IMR-90 (cell line): ENCODE measurements around the gene UGT1A7.

Experiments
- FOS ChIP-seq: fragments of 150-350 bp; IDR thresholded peaks from 2 replicates; pipeline ENCODE4 v1.6.1; 2016; ENCODE audit warnings: low read depth, low read length
- MAFK ChIP-seq: IDR thresholded peaks from 2 replicates; pipeline ENCODE4 v1.6.1; 2012; ENCODE audit warnings: low read depth, low read length, improper control_type of control experiment
- MXI1 ChIP-seq: IDR thresholded peaks from 2 replicates; pipeline ENCODE4 v1.6.1; 2012; ENCODE audit warnings: low read depth, mild to moderate bottlenecking, low read length, moderate library complexity, borderline replicate concordance
- RAD21 ChIP-seq: IDR thresholded peaks from 2 replicates; pipeline ENCODE4 v1.6.1; 2012; ENCODE audit warnings: low read length, improper control_type of control experiment
- RFX5 ChIP-seq: IDR thresholded peaks from 2 replicates; pipeline ENCODE4 v1.8.0; 2012; ENCODE audit warnings: low read depth, mild to moderate bottlenecking, low read length, moderate library complexity
- TF ChIP-seq, protein P1 (sequence below): conservative IDR thresholded peaks from 2 replicates; pipeline ENCODE4 v1.5.1; 2012; ENCODE audit warnings: mild to moderate bottlenecking, low read depth, low read length, improper control_type of control experiment

DNA sequence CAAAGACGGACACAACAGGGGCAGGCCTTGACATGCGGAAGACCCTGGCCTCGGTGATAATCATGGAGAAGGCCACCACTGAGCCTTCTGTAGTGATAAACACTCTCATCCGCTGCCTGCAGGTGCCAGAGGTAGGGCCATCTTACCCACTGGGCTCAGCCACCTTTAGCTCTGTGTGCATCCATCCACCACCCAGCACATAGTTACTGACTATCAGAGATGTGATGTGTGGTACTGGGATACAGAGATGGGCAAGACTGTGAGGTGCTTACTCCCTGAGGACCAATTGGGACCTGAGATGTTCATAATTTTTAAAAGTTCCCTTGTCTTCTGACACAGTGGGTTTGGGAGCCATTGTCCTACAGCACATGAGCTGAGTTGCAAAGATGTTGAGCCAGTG is 98.0 kb downstream of the UGT1A7 start:
- TF ChIP-seq FOS = no peak
- TF ChIP-seq, protein P1, sequence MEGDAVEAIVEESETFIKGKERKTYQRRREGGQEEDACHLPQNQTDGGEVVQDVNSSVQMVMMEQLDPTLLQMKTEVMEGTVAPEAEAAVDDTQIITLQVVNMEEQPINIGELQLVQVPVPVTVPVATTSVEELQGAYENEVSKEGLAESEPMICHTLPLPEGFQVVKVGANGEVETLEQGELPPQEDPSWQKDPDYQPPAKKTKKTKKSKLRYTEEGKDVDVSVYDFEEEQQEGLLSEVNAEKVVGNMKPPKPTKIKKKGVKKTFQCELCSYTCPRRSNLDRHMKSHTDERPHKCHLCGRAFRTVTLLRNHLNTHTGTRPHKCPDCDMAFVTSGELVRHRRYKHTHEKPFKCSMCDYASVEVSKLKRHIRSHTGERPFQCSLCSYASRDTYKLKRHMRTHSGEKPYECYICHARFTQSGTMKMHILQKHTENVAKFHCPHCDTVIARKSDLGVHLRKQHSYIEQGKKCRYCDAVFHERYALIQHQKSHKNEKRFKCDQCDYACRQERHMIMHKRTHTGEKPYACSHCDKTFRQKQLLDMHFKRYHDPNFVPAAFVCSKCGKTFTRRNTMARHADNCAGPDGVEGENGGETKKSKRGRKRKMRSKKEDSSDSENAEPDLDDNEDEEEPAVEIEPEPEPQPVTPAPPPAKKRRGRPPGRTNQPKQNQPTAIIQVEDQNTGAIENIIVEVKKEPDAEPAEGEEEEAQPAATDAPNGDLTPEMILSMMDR = no peak
- TF ChIP-seq RAD21 = no peak
- TF ChIP-seq MXI1 = no peak
- TF ChIP-seq RFX5 = no peak
- TF ChIP-seq MAFK = no peak
